Bronchial epithelial cell (primary cell): Measurements from ENCODE around the gene TLL2. TPM values are rescaled to one million over a fixed set of nuclear protein-coding genes. Genes with fewer than 3 reads are reported as not detected.

Experiments used
- DNase-seq: peaks from one replicate; pipeline ENCODE4 v3.0.0-alpha.2; 2010; ENCODE audit warnings: low read depth
- FAIRE-seq: peaks from 2 replicates; lab custom pipeline; 2011; peaks lifted over from hg19 to GRCh38; lab: Jason Lieb, UNC
- H3K27me3 ChIP-seq: 2 replicates; pipeline ENCODE4 v1.5.1; 2011; ENCODE audit warnings: low read length; ENCODE audit not compliant: control insufficient read depth, insufficient read depth
- H3K36me3 ChIP-seq: 2 replicates; pipeline ENCODE4 v1.5.1; 2011; ENCODE audit warnings: low read length; ENCODE audit not compliant: control insufficient read depth, insufficient read depth
- H3K4me3 ChIP-seq: 2 replicates; pipeline ENCODE4 v1.5.1; 2011; ENCODE audit warnings: mild to moderate bottlenecking, low read depth, low read length, control low read depth
- total RNA-seq: library from RNA; depleted of rRNA; stranded (reverse); fragments of >200 nt; gene quantifications from 2 replicates; pipeline ENCODE4 v1.2.1, GENCODE V29; 2014
- TF ChIP-seq, protein P1 (sequence below): IDR thresholded peaks from 2 replicates; pipeline ENCODE4 v1.5.1; 2011; ENCODE audit warnings: mild to moderate bottlenecking, moderate library complexity, low read length, control low read depth, inconsistent platforms; ENCODE audit not compliant: insufficient read depth, severe bottlenecking

Gene TLL2
- total RNA-seq, 1 donor from 2014 or later = 0.26 TPM

GRCh38 chr10:96452494-96453153 is 61.1 kb downstream of the TLL2 start:
- no peak overlapping the region for H3K4me3 ChIP-seq
- no peaks in the 10 kb centered on the region for H3K36me3 ChIP-seq
- no peak for FAIRE-seq
- no peaks in the 10 kb centered on the region for H3K27me3 ChIP-seq
- no peak for DNase-seq
- TF ChIP-seq, protein P1, sequence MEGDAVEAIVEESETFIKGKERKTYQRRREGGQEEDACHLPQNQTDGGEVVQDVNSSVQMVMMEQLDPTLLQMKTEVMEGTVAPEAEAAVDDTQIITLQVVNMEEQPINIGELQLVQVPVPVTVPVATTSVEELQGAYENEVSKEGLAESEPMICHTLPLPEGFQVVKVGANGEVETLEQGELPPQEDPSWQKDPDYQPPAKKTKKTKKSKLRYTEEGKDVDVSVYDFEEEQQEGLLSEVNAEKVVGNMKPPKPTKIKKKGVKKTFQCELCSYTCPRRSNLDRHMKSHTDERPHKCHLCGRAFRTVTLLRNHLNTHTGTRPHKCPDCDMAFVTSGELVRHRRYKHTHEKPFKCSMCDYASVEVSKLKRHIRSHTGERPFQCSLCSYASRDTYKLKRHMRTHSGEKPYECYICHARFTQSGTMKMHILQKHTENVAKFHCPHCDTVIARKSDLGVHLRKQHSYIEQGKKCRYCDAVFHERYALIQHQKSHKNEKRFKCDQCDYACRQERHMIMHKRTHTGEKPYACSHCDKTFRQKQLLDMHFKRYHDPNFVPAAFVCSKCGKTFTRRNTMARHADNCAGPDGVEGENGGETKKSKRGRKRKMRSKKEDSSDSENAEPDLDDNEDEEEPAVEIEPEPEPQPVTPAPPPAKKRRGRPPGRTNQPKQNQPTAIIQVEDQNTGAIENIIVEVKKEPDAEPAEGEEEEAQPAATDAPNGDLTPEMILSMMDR = no peak

DNA sequence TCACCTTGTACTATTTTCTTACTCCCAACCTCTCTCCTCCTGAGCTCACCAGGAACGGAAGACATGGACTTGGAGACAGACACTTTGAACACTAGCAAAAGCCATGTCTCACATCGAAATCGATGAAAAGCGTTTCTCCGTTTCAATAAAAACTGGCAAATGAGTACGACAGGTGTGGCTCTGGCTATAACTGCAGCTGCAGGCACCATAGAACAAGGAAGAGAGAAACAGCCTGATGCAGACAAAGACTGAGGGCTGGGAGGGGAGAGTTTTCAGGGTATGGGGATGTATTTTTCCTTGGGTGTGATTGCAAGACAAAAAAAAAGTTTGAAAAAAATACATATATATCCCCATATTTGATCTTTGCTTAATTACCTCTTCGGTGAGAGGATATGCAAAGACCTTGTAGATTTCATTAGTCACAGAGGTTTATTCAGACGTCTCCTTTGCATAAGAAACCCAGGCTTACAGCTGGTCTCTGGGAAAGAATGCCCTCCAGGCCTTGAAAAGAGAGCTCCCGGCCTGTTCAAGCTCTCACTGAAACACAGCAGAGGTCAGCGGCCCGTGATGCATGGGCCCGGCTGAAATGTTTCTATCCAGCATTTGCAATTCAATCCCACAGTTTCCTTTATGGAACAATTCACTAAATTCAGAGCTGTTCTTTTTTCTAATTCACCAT is 63.1 kb downstream of the TLL2 start:
- no peaks in the 10 kb centered on the region for H3K36me3 ChIP-seq
- no peak for DNase-seq
- H3K27me3 ChIP-seq = no peaks in the 10 kb centered on the region
- FAIRE-seq = peak; percentile 40
- TF ChIP-seq, protein P1 = no peak
- no peak overlapping the region for H3K4me3 ChIP-seq

GRCh38 chr10:96448558-96448957 is 65.2 kb downstream of the TLL2 start:
- no peak for DNase-seq
- H3K36me3 ChIP-seq = no peaks in the 10 kb centered on the region
- FAIRE-seq = no peak
- H3K27me3 ChIP-seq = no peaks in the 10 kb centered on the region
- H3K4me3 ChIP-seq = no peak overlapping the region
- TF ChIP-seq, protein P1 = no peak

GRCh38 chr10:96448021-96448457 is 65.7 kb downstream of the TLL2 start:
- FAIRE-seq (no peak), DNase-seq (no peak)
- no peaks in the 10 kb centered on the region for H3K36me3 ChIP-seq
- H3K27me3 ChIP-seq = no peaks in the 10 kb centered on the region
- TF ChIP-seq, protein P1 = no peak
- H3K4me3 ChIP-seq = no peak overlapping the region

DNA sequence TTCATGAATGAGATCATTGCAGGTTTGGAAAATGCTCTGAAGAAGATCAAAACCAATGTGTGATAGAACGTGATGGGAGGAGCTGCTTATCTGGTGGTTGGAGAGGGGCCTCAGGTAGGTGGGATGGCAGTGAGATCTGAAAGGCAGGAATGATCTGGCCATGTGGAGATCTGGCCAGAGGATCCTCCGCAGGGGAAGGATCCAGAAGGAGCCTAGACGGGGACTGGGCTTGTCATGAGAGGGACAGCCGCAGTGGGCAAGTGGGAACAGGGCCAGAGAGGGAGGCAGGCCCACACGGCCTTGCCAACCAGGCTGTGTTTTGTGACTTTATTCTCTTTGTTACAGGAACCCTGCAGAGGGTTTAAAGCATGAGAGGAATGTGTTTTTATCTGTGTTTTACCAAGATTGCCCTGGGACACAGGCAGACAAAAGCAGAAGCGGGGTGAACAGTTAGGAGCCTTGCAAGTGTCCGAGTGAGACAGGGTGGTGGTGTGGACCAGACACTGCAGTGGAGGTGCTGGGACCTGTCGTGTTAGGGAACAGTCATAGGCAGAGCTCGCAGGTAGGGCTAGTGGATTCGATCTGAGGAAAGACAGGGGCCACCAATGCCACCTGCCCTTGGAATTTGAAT is 66.6 kb downstream of the TLL2 start:
- no peak for FAIRE-seq

More for the DNA sequence above, 66.6 kb downstream of the TLL2 start:
- TF ChIP-seq, protein P1 = no peak
- H3K4me3 ChIP-seq = no peak overlapping the region
- no peak for DNase-seq
- H3K27me3 ChIP-seq = no peaks in the 10 kb centered on the region
- no peaks in the 10 kb centered on the region for H3K36me3 ChIP-seq
